8988T (cell line): ENCODE results near the gene SLC12A8.

Source experiments
- DNase-seq: peaks from one replicate; pipeline ENCODE4 v3.0.0; 2011

The SLC12A8 gene

GRCh38 chr3:125214738-125215137, 2.2 kb upstream of the SLC12A8 start:
- no peak for DNase-seq

- no peak for DNase-seq
These were observed 1.5 kb upstream of the SLC12A8 start for GRCh38 chr3:125213946-125214542.

- no peak for DNase-seq
These were observed 812 bp upstream of the SLC12A8 start for GRCh38 chr3:125213364-125213755.

- no peak for DNase-seq
These were observed 448 bp downstream of the SLC12A8 start for GRCh38 chr3:125212091-125212508.

- no peak for DNase-seq
These were observed 941 bp downstream of the SLC12A8 start for GRCh38 chr3:125211523-125212090.

GRCh38 chr3:125207949-125208568, 4.5 kb downstream of the SLC12A8 start:
- DNase-seq: no peak

- DNase-seq: no peak
These were observed 5.0 kb downstream of the SLC12A8 start for GRCh38 chr3:125207507-125207906.

GRCh38 chr3:125206934-125207333, 5.6 kb downstream of the SLC12A8 start:
- no peak for DNase-seq

GRCh38 chr3:125203731-125204130, 8.8 kb downstream of the SLC12A8 start:
- no peak for DNase-seq

GRCh38 chr3:125202197-125202596, 10.4 kb downstream of the SLC12A8 start:
- no peak for DNase-seq

GRCh38 chr3:125200731-125201139, 11.8 kb downstream of the SLC12A8 start:
- DNase-seq: no peak

- no peak for DNase-seq
These were observed 17.5 kb downstream of the SLC12A8 start for GRCh38 chr3:125194849-125195601.

GRCh38 chr3:125194061-125194848, 18.3 kb downstream of the SLC12A8 start:
- no peak for DNase-seq

- DNase-seq: no peak
These were observed 20.1 kb downstream of the SLC12A8 start for GRCh38 chr3:125192190-125193035.

GRCh38 chr3:125191730-125192129, 20.8 kb downstream of the SLC12A8 start:
- no peak for DNase-seq

GRCh38 chr3:125191256-125191655, 21.3 kb downstream of the SLC12A8 start:
- no peak for DNase-seq

GRCh38 chr3:125190786-125191185, 21.8 kb downstream of the SLC12A8 start:
- no peak for DNase-seq

GRCh38 chr3:125189378-125190165, 23.0 kb downstream of the SLC12A8 start:
- DNase-seq: no peak

- no peak for DNase-seq
These were observed 23.6 kb downstream of the SLC12A8 start for GRCh38 chr3:125188955-125189354.

GRCh38 chr3:125187599-125187910, 25.0 kb downstream of the SLC12A8 start:
- no peak for DNase-seq
